ENCODE data around the gene KCND2. TPM values are rescaled to one million over a fixed set of nuclear protein-coding genes. Genes with fewer than 3 reads are reported as not detected.
"Not testable (repeated sequence)": the region's sequence is repeated elsewhere in the genome, so short reads cannot be mapped to it uniquely, and the experiment has no call there.

The KCND2 gene
- total RNA-seq (2014; rRNA removed), result 0.34 TPM in 1 of 2 replicates, not detected in the other
- 0.05 TPM for polyA plus RNA-seq (2012)

DNA sequence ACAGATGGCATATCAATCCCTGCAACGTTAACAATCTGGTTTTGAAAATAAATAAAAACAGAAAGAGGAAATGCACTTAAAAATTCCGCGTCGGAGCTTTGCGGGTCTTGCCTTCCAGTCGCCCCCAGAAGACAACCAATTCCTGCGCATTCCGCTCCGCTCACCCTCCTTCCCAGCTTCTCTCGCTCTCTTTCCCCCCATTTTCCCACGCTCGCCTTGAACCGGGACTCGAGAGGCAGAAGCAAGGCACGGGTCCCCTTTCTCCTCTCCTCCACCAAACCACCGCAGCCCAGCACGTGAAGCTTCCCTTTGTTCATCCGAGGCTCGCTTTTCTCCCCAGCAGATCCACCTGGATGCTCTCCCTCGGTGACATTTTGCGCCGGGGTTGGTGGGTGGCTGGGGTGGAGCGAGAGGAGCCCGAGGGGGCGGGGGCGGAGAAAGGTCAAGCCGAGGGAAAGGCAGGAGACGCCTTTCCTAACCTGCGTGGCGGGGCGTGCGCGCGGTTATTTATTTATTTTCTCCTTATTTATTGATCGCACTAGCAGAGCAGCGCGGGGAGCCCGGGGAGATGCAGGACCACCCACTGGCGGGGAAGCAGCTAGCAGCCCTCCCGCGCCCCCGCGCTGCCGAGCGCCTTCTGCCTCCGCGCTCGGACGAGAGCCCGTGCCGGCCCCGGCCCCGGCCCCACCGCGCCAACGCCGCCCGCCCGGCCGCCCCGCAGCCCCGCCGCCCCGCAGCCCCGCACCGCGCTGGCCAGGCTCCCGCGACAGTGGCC lies at the start of gene KCND2:
Gene KCND2, plus strand, starts transcription at position 475 of the 775 bp plus-strand sequence.
- DNase-seq (ENCODE audit: low read depth), result peak; percentile 11

DNA sequence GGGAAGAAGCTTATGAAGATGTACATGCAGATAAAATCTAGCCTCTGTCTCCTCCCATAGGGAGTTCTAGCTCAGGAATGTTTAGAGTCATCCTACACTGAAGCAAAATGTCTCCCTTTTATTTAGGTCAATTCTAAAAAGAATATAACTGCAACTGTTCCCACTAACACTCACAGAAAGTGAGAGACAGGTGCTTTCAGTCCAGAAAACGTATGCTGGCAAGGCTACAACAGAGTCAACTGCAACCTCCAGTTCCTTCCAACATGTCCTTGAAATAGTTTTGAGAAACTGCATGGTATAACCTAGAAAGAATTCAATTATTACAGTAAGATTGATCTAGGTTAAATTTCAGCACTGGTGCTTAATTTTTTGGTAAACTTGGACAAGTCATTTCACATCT lies 46.8 kb upstream of the KCND2 start:
- no peak for DNase-seq (ENCODE audit: low read depth)

DNA sequence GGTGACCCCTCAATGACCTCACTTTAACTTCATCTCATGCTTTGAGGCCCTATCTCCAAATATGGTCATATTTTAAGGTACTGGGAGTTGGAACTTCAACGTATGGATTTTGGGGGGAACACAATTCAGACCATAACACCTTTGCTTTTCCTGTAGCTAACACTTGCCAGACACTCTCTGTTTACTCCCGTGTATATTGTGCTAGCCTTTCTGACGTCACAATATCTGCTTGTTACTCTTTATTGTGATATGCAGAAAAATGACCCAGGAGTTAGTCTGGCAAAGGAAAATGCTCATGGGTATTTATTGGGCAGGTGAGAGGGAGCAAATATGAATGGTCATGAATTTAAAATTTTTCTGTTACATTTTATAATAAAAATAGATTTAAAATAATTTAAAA lies 45.7 kb upstream of the KCND2 start:
- no peak for DNase-seq (ENCODE audit: low read depth)

DNA sequence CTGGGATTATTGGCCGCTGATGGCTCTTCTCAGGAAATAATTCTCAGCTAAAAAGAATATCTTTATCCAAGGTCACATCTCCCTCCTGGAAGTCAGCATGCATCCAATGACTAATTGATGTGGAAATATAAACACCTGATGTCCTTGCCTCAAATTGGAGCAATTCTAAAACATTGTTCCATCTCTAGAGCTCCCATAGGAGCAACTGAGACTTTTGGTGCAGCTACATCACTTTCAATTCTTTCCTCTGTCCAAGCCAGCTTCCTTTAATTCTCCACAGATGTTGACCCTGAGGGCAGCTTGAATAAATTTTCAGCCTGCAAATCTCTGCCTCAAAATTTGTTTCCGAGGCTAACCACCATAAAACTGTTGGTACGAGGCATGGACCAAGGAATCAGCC lies 43.9 kb upstream of the KCND2 start:
- no peak for DNase-seq (ENCODE audit: low read depth)

DNA sequence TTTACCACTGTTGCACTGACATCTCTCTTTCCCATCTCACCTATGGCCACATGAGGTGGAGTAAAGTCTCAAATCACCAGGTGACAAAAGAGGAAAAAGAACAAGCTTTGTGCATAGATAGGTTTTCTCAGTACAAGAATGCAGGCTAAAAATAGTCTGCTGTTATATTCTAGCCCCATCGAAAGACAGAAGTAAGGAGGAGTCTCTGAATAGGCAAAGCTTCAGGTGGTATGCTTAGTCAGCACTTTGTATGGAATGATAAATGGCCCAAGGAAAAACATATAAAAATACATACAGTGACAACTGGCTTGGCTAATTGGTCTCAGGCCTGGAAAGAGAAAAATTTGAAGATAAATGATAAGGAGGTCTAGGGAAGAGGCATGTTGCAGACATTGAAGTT lies 39.6 kb upstream of the KCND2 start:
- DNase-seq (ENCODE audit: low read depth), result no peak

DNA sequence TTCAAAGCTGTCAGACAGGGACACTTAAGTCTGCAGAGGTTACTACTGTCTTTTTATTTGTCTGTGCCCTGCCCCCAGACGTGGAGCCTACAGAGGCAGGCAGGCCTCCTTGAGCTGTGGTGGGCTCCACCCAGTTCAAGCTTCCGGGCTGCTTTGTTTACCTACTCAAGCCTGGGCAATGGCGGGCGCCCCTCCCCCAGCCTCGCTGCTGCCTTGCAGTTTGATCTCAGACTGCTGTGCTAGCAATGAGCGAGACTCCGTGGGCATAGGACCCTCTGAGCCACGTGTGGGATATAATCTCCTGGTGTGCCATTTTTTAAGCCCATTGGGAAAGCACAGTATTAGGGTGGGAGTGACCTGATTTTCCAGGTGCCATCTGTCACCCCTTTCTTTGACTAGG lies 32.6 kb upstream of the KCND2 start:
- not testable (repeated sequence) for DNase-seq (ENCODE audit: low read depth)

DNA sequence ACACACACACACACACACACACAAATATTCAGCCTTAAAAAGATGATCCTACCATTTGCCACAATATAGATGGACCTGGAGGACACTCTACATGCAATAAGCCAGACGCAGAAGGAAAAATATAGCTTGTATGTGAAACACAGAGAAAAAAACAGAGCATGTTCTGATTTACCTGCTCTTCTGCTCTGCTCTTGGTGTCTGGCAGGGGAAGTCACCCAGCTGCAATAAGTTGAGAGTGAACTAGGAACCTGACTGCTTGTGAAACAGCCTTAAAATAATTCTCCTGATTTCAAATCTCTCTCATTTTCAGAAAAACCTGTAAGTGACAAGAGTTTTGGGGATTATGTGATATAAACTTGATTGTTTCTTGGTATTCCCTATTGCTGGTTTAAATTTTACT lies 31.0 kb upstream of the KCND2 start:
- DNase-seq (ENCODE audit: low read depth), result no peak

DNA sequence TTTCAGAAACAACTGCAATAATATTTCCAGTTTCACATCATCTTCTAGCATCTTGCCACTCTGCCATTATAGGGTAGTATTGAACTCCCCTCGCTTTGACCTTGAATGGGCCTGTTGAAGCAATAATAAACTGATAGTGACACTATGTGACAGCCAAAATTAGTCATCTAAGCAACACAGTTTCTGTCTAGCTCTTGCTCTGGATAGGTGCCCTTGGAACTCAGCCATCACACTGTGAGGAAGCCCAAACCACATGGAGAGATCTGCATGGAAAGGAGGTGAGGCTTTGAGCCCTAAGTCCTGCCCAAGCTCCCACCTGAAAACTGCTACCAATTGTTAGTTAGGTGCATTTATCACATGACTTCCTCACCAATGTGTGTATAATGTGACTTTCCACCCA lies 18.1 kb upstream of the KCND2 start:
- no peak for DNase-seq (ENCODE audit: low read depth)

DNA sequence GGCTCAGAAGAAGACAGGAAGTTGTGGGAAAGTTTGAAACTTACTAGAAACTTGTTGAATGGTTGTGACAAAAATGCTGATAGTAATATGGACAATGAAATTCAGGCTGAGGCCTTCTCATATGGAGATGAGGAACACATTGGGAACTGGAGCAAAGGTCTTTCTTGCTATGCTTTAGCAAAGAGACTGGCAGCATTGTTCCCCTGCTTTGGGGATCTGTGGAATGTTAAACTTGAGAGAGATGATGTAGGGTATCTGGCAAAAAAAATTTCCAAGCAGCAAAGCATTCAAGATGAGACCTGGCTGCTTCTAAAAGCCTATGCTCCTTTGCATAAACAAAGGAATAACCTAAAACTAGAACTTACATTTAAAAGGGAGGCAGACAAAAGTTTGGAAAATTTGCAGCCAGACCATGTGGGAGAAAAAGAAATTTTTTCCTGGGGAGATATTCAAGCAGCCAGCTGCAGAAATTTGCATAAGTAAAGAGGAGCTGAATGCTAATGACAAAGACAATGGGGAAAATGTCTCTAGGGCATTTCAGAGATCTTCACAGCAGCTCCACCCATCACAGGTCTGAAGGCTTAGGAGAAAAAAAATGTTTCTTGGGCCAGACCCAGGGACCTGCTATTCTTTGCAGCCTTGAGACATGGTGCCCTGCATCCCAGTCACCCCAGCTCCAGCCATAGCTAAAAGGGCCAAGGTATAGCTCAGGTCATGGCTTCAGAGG lies 16.5 kb upstream of the KCND2 start:
- DNase-seq (ENCODE audit: low read depth), result no peak

DNA sequence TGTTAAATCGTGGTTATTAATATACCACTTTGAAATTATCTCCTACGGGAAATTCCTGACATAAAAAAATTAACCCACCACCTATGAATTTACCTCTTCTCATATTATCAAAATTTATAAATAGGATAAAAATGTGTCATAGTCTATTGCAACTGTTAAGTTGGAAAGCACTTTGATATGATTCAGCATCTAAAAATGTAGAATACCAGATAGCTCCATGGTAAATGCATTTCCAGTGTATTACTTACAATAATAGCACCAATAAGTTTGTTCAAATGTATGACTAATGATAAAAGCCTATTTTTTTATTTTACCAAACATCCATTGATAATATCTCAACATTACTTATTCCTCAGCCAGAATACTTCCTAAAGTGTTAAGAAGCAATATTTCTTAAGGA lies 13.6 kb upstream of the KCND2 start:
- peak; percentile 58 for DNase-seq (ENCODE audit: low read depth)

DNA sequence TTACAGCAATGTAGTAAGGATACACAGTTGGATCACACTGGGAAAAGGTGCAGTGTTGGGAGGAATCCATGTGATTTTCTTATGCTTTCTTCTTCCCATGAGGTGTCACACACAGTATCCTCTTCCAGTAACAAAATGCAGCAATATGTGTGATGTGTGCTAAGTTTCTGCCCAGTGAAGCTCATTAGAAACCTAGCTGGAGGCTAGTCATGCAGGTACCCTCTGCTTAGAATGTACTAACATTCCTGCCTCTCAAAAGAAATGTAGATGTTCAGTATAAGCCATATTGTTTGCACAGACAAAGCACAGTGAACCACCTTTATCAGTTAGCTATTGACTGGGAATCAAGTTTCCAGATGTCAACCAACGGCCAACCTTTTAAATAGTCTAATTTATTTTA lies 12.9 kb upstream of the KCND2 start:
- no peak for DNase-seq (ENCODE audit: low read depth)

DNA sequence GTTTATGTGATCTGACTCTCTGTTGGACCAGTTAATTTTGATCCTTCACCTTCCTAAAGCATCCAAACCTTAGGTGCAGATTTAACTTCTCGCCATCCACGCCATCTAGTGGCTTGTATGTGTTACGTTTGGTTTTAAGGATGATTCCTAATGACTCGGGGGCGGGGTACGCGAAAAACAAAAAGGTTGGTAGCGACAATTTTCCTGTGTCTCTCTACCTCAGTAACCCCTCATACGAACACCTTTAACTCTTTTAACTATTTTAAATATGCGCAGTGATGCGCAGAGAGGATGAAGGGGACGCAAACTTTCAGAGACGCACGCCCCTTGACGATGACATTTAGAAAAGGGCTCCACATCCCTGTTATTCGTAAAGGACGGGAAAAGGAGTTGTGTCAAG lies 714 bp upstream of the KCND2 start:
- peak; percentile 58 for DNase-seq (ENCODE audit: low read depth)

DNA sequence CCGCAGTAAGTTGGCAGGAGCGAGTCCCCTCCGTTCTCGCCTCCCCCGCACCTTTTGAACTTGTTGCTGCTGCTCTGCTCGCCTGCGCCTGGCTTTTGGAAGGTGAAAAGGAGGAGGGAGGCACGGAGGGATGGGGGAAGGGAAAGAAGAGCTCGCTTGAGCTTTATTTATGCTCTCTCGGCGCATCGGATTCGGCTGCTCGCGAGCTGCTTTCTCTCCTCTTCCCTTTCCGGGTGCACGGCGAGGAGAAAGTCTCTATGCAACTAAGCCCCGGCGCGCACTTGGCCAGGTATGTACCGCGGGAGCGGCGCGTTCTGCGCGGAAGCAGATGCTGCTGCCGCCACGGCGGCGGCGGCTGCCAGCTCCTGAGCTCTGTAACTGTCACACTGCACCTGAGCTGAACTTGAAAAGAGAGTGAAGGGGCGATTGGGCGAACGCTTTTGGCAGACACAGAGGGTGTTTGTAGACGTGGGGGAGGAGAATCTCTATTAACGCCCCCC lies 551 bp downstream of the KCND2 start:
- DNase-seq (ENCODE audit: low read depth), result peak; percentile 16

DNA sequence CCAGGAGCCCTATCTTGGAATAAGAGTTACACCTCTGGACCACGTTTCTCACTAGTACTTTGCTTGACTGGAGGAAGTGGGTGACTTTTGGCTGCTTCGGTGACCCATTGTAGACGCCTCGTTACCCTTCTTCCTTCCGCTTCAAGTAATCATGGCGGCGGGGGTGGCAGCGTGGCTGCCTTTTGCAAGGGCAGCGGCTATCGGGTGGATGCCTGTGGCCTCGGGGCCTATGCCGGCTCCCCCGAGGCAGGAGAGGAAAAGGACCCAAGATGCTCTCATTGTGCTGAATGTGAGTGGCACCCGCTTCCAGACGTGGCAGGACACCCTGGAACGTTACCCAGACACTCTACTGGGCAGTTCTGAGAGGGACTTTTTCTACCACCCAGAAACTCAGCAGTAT lies 1.5 kb downstream of the KCND2 start:
- DNase-seq (ENCODE audit: low read depth), result no peak

DNA sequence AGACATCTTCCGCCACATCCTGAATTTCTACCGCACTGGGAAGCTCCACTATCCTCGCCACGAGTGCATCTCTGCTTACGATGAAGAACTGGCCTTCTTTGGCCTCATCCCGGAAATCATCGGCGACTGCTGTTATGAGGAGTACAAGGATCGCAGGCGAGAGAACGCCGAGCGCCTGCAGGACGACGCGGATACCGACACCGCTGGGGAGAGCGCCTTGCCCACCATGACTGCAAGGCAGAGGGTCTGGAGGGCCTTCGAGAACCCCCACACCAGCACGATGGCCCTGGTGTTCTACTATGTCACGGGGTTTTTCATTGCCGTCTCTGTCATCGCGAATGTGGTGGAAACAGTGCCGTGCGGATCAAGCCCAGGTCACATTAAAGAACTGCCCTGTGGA lies 1.9 kb downstream of the KCND2 start:
- DNase-seq (ENCODE audit: low read depth), result no peak

DNA sequence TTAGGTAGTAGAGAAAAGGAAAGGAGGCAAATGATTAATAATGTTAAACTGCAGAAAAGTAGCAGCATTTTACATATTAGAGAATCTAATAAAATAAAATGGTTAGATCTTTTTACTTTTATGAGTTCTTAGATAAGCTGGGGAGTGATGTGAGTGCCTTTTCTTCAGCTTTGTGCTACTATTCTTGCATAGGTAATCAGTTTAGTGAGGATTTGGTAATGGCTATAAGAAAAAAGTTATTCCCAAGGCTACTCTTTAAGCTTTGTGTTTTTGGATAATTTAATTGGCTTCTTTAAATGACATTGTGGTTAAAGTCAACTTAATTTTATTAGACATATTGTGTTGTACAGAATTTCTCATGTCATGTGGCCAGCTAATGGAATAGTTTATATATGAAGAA lies 3.7 kb downstream of the KCND2 start:
- no peak for DNase-seq (ENCODE audit: low read depth)

DNA sequence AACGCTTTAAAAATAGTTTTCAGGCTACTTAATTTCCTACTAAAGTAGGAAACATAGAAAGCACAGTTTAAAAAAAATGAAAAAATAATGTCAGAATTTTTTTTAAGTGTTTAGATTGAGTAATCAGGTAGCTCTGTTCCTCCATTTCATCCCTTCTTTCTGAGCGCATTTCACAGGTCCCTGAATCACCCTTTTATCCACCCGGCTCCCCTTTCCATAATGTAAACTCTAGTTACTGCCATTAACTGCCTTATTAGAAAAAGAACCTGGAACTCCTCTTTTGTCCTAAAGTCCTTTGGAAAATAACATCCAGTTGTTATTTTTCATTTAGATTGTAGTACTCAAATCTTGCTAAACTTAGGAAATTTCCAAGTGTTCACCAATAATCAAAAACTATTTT lies 5.8 kb downstream of the KCND2 start:
- DNase-seq (ENCODE audit: low read depth), result no peak

DNA sequence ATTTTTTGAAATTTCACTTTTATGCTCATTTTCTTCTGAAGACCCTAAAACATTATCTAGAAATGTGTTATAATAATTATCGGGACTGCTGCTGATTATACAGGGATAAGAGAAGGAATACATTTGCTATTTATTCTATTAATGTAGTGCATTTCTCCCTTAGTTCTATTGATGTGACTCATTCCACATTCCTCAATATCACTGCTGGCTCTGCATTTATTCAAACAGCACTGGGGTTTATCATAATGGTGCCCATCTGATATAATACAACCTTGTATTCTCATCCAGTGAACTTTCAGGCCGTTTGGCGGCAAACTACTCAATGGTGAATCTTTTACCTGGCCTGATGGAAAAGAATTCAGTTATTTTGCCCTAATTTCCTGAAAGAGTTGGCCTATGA lies 7.8 kb downstream of the KCND2 start:
- no peak for DNase-seq (ENCODE audit: low read depth)

DNA sequence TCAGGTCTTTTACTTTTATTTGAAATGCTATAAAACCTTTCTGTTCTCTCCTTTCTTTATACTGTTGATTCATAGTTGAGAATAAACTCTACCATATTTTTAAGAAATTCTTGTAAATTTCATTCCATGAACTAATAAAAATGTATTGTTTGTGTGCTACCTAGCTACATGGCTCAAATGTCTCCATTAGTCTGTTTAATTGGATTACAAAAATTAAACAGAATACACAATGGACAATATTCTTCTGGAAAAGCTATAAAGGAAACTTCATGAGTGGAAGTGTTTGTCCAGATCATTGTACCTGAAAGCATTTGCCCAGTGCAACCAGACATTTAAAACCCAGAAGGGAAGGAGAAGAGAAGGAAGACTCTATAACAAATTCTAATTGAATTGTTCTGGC lies 20.1 kb downstream of the KCND2 start:
- no peak for DNase-seq (ENCODE audit: low read depth)

DNA sequence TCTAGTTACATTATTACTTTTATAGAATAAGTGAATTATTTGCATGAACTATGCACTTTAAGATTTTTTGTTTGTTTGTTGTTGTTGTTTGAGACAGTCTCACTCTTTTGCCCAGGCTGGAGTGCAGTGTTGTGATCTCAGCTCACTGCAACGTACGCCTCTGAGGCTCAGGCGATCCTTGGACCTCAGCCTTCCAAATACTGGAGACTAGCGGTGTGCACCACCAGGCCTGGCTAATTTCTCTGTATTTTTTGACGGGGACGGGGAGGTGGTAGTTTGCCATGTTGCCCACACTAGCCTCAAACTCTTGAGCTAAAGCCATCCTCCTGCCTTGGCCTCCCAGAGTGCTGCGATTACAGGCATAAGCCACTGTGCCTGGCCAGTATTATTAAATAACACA lies 29.2 kb downstream of the KCND2 start:
- no peak for DNase-seq (ENCODE audit: low read depth)

DNA sequence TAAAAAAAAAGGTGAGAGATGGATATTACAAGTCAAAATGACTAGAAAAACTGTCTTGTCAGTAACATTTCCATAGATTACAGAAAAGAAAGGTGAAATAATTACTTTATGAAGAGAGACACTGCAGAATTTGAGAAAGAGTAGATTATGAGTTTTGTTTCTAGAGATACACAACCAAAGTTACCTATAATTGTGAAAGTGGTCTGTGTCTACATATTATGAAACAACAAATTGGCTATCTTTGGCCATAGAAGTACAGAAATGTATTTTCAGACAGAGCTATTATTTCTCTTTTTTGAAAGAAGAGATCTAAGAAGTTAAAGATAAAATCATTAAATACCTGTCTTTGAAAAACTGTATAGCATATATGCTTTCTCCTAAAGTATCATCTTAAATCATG lies 30.1 kb downstream of the KCND2 start:
- DNase-seq (ENCODE audit: low read depth), result no peak

DNA sequence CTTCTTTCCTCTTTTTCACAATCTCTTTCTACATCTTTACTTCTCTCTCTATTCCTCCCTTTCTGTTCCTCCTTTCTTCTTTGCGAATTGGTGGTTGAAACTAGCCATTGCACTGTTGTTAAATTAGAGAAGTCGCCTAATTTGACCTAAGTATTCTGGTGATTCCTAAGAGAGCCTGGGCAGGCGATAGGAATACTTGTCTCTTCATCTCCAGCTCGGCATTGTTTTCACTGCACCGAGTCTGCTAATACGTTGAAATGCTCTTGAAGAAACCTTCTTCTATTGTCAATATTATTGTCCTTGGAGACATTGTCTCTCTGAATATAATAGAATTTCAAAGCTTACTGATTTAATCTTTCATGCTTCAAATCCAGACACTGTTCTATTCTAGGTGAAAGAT lies 31.7 kb downstream of the KCND2 start:
- DNase-seq (ENCODE audit: low read depth), result no peak

DNA sequence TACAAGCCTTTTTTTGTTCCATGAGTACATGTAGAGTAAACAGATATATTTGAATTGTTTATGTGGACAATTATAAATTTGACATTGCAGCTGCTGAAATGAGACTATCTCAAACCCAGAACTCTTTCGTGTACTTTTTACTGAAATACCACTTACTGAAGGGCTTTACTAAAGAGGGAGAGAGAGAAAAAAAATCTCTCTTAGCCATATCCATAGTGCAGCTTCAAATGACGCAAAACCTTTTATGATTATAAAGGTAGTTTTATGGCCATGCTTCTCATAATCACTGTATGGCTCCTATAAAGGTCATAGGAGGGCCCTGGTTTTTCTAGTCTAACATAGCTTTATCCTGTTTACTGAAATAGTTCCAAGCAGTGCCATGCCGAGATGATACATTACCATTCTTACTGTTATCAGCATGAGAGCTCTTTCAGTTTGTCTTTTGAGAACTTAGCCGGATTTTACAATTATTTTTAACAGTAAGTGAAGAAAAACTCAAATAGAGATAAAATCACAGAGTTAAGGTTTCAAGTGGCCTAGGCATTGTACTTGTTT lies 35.1 kb downstream of the KCND2 start:
- DNase-seq (ENCODE audit: low read depth), result no peak

Measured in LHCN-M2 (cell line).